Measurements from ENCODE around the gene HES4.
A peak's percentile ranks its signal among the peaks of the same experiment; 100 is the strongest.

HES4 gene

DNA sequence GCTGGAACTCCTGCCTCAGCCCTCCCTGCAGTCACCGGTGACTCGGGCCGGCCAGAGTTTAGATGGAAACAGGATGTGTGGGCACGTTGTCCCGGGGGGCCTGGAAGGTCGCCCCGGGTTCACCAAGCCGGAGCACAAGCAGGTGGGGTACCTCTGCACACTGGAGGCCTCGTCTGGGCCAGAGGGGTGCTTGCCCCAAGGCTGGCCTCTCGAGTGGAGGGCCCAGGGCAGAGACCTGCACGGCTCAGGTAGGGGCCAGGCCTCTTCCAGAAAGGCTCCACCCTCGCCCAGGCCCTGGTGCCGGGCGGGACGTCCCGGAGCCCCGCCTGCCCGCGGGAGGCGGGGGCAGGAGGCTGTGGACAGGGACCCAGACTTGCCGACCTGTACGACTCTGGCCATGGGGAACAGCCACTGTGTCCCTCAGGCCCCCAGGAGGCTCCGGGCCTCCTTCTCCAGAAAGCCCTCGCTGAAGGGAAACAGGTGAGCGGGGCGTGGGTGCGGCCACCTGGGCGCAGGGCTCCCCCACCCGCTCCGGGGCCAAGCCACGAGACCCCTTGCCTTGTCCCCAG lies 33.7 kb downstream of the HES4 start, which contains the start of gene PLEKHN1:
Gene PLEKHN1 (plus strand): TSS at position 348 of the 569 bp plus-strand sequence. CDS start 50 bp downstream, at position 398.
- Histone ChIP-seq H3K9me3 (ENCODE audit: control insufficient read depth in 1 of 2, low read length in 2 of 2) (no peaks in the 10 kb centered on the region), H3K9ac (ENCODE audit: low read depth in 1 of 2, low read length in 2 of 2) (peak within 1 kb of the TSS; percentile 52 to 65), H3K4me3 (ENCODE audit: low read depth in 1 of 2, low read length in 2 of 2) (peak within 1 kb of the TSS; percentile 68 to 71), H3K27ac (ENCODE audit: low read depth, low read length) (peak within 1 kb of the TSS; percentile 73), H3K27me3 (ENCODE audit: control insufficient read depth in 1 of 2, insufficient read depth in 2 of 2, low read length in 2 of 2) (peaks cover 20 to 22% of the 10 kb centered on the region in 2 donors), H3K36me3 (ENCODE audit: control insufficient read depth in 1 of 2, insufficient read depth in 2 of 2, low read length in 2 of 2) (no peaks in the 10 kb centered on the region), H3K4me1 (ENCODE audit: control insufficient read depth in 1 of 2, insufficient read depth in 2 of 2, low read length in 2 of 2) (peaks cover 7 to 22% of the 10 kb centered on the region in 2 donors)

DNA sequence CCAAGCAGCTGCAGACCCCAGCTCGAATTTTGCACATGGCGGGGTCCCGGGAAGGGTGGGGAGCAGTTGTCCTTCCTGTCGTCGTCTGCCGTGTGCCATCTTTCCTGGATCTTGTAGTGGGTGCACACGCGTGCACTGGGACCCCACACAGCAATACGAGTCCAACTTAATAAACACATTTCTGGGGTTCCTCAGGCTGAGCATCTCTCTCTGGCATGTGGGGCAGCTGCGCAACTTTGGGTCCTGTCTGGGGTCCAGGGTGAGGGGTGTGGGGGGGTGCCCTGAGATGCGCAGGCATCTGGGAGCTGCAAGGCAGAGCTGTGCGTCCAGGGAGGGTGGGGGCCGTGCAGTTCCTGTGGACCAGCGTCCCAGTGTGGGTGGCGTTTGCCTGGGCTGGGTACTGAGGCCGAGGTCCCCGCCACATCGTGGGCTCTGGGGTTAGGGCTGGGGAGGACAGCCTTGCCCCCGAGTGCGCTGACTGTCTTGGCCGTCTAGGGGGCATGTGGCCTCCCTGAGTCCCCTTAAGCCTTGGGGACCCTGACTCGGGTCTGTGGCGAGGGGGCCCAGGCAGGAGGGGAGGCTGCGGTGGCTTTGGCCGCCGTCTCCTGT lies 34.3 kb downstream of the HES4 start:
- Histone ChIP-seq H3K4me1 (ENCODE audit: control insufficient read depth in 1 of 2, insufficient read depth in 2 of 2, low read length in 2 of 2) (peaks cover 7 to 23% of the 10 kb centered on the region in 2 donors), H3K4me3 (ENCODE audit: low read depth in 1 of 2, low read length in 2 of 2) (no peak overlapping the region), H3K9ac (ENCODE audit: low read depth in 1 of 2, low read length in 2 of 2) (peak overlapping the region in 1 of 2 donors; percentile 52), H3K36me3 (ENCODE audit: control insufficient read depth in 1 of 2, insufficient read depth in 2 of 2, low read length in 2 of 2) (no peaks in the 10 kb centered on the region), H3K27me3 (ENCODE audit: control insufficient read depth in 1 of 2, insufficient read depth in 2 of 2, low read length in 2 of 2) (peaks cover 19% of the 10 kb centered on the region in 2 donors), H3K27ac (ENCODE audit: low read depth, low read length) (no peak overlapping the region), H3K9me3 (ENCODE audit: control insufficient read depth in 1 of 2, low read length in 2 of 2) (no peaks in the 10 kb centered on the region)

DNA sequence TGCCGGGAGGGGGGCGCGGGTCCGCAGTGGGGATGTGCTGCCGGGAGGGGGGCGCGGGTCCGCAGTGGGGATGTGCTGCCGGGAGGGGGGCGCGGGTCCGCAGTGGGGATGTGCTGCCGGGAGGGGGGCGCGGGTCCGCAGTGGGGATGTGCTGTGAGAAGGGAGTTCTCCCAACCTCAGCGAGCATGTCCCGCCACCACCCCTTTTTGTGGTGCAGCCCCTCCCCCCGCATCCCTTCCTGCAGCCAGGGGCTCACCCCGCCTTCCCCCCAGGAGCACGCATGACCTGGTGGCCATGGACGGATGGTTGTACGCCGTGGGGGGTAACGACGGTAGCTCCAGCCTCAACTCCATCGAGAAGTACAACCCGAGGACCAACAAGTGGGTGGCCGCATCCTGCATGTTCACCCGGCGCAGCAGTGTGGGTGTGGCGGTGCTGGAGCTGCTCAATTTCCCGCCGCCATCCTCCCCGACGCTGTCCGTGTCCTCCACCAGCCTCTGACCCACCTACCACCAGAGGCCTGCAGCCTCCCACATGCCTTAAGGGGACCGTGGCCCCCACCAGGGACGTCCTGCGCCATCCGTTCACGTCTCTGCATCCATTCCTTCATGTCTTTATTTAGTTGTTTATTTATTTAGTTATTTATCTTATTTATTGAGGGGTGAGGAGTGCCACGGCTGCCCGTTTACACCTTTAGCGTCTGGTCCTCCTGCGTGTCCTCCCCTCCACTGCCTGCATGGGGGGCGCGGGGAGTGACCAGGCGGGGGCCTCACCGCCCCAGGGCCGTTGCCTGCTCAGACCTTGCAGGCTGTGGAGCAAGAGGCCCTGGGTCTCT lies 35.0 kb downstream of the HES4 start:
- H3K4me1 ChIP-seq (ENCODE audit: control insufficient read depth in 1 of 2, insufficient read depth in 2 of 2, low read length in 2 of 2), result peaks cover 7 to 23% of the 10 kb centered on the region in 2 donors
- no peak overlapping the region for H3K9ac ChIP-seq (ENCODE audit: low read depth in 1 of 2, low read length in 2 of 2)
- no peaks in the 10 kb centered on the region for H3K36me3 ChIP-seq (ENCODE audit: control insufficient read depth in 1 of 2, insufficient read depth in 2 of 2, low read length in 2 of 2)
- no peak overlapping the region for H3K27ac ChIP-seq (ENCODE audit: low read depth, low read length)
- H3K9me3 ChIP-seq (ENCODE audit: control insufficient read depth in 1 of 2, low read length in 2 of 2), result no peaks in the 10 kb centered on the region
- H3K4me3 ChIP-seq (ENCODE audit: low read depth in 1 of 2, low read length in 2 of 2), result no peak overlapping the region
- H3K27me3 ChIP-seq (ENCODE audit: control insufficient read depth in 1 of 2, insufficient read depth in 2 of 2, low read length in 2 of 2), result peaks cover 19% of the 10 kb centered on the region in 2 donors

DNA sequence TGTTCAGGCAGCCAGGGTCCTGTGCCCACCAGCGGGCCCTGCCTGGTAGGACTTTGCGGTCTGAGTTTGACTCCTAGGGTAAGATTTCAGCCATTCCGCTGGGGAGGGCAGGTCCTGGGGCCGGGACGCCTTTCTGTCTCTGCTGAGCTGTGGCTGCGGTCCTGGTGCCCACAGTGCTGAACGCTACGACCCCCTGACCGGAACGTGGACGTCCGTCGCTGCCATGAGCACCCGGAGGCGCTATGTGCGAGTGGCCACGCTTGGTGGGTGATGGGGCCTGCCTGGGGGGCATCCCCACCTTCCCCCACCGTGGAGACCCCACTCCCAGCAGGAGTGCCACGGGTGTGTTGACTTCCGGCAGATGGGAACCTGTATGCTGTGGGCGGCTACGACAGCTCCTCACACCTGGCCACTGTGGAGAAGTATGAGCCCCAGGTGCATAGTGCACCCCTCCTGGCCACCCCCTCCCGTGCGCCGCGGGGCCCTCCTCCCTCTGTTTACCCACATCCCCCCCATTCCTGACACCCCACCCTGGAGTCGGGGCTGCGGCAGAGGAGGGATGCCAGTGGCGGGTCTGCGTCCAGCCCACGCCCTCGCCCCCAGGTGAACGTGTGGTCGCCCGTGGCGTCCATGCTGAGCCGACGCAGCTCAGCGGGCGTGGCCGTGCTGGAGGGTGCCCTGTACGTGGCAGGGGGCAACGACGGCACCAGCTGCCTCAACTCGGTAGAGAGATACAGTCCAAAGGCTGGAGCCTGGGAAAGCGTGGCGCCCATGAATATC lies 36.0 kb downstream of the HES4 start:
- Histone ChIP-seq H3K36me3 (ENCODE audit: control insufficient read depth in 1 of 2, insufficient read depth in 2 of 2, low read length in 2 of 2) (no peaks in the 10 kb centered on the region), H3K27ac (ENCODE audit: low read depth, low read length) (no peak overlapping the region), H3K4me3 (ENCODE audit: low read depth in 1 of 2, low read length in 2 of 2) (no peak overlapping the region), H3K9ac (ENCODE audit: low read depth in 1 of 2, low read length in 2 of 2) (no peak overlapping the region), H3K27me3 (ENCODE audit: control insufficient read depth in 1 of 2, insufficient read depth in 2 of 2, low read length in 2 of 2) (peaks cover 13 to 15% of the 10 kb centered on the region in 2 donors), H3K4me1 (ENCODE audit: control insufficient read depth in 1 of 2, insufficient read depth in 2 of 2, low read length in 2 of 2) (peaks cover 7 to 23% of the 10 kb centered on the region in 2 donors), H3K9me3 (ENCODE audit: control insufficient read depth in 1 of 2, low read length in 2 of 2) (no peaks in the 10 kb centered on the region)

DNA sequence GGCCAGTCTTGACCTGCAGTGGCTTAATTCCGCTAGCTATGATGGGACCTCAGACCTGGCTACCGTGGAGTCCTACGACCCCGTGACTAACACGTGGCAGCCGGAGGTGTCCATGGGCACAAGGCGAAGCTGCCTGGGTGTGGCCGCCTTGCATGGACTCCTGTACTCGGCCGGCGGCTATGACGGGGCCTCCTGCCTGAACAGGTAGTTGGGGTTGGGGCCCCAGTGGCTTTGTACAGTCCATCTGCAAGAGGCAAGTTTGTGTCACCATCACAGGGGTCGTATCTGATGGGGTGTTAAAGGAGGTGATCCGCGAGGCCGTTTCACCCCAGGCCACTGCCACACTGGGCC lies 36.6 kb downstream of the HES4 start:
- H3K4me3 ChIP-seq (ENCODE audit: low read depth in 1 of 2, low read length in 2 of 2), result no peak overlapping the region
- peaks cover 7 to 27% of the 10 kb centered on the region in 2 donors for H3K4me1 ChIP-seq (ENCODE audit: control insufficient read depth in 1 of 2, insufficient read depth in 2 of 2, low read length in 2 of 2)
- no peak overlapping the region for H3K9ac ChIP-seq (ENCODE audit: low read depth in 1 of 2, low read length in 2 of 2)

DNA sequence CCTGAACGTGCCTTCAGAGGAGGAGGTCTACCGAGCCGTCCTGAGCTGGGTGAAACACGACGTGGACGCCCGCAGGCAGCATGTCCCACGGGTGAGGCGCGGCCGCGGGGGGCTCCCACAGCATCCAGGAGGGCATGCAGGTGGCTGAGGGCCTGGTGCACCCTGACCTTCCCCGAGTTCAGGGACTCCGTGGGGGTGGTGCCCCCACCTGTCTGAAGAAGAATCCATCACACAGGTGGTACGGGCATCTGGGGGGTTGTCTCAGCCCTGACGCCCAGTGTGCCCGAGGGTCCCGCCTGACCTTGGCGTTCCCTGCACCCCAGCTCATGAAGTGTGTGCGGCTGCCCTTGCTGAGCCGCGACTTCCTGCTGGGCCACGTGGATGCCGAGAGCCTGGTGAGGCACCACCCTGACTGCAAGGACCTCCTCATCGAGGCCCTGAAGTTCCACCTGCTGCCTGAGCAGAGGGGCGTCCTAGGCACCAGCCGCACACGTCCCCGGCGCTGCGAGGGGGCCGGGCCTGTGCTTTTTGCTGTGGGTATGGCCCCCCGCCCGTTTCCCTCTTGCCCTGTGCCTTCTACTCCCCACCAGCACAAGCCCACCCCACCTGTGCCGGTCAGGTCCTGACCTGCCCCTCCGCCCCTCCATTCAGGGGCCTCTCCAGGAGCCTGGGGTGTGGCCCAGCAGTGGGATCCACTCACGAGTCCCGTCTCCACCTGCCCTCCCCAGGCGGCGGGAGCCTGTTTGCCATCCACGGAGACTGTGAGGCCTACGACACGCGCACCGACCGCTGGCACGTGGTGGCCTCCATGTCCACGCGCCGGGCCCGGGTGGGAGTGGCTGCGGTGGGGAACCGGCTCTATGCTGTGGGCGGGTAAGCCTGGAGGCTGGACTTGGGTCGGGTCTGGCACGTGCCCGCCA lies 37.3 kb downstream of the HES4 start:
- Histone ChIP-seq H3K9me3 (ENCODE audit: control insufficient read depth in 1 of 2, low read length in 2 of 2) (no peaks in the 10 kb centered on the region), H3K4me3 (ENCODE audit: low read depth in 1 of 2, low read length in 2 of 2) (no peak overlapping the region), H3K4me1 (ENCODE audit: control insufficient read depth in 1 of 2, insufficient read depth in 2 of 2, low read length in 2 of 2) (peaks cover 12 to 33% of the 10 kb centered on the region in 2 donors), H3K36me3 (ENCODE audit: control insufficient read depth in 1 of 2, insufficient read depth in 2 of 2, low read length in 2 of 2) (no peaks in the 10 kb centered on the region), H3K27ac (ENCODE audit: low read depth, low read length) (no peak overlapping the region), H3K27me3 (ENCODE audit: control insufficient read depth in 1 of 2, insufficient read depth in 2 of 2, low read length in 2 of 2) (peaks cover 0 to 7% of the 10 kb centered on the region in 2 donors), H3K9ac (ENCODE audit: low read depth in 1 of 2, low read length in 2 of 2) (no peak overlapping the region)

More for the DNA sequence above, 36.6 kb downstream of the HES4 start:
- Histone ChIP-seq H3K9me3 (ENCODE audit: control insufficient read depth in 1 of 2, low read length in 2 of 2) (no peaks in the 10 kb centered on the region), H3K27ac (ENCODE audit: low read depth, low read length) (no peak overlapping the region), H3K36me3 (ENCODE audit: control insufficient read depth in 1 of 2, insufficient read depth in 2 of 2, low read length in 2 of 2) (no peaks in the 10 kb centered on the region), H3K27me3 (ENCODE audit: control insufficient read depth in 1 of 2, insufficient read depth in 2 of 2, low read length in 2 of 2) (peaks cover 6 to 9% of the 10 kb centered on the region in 2 donors)

DNA sequence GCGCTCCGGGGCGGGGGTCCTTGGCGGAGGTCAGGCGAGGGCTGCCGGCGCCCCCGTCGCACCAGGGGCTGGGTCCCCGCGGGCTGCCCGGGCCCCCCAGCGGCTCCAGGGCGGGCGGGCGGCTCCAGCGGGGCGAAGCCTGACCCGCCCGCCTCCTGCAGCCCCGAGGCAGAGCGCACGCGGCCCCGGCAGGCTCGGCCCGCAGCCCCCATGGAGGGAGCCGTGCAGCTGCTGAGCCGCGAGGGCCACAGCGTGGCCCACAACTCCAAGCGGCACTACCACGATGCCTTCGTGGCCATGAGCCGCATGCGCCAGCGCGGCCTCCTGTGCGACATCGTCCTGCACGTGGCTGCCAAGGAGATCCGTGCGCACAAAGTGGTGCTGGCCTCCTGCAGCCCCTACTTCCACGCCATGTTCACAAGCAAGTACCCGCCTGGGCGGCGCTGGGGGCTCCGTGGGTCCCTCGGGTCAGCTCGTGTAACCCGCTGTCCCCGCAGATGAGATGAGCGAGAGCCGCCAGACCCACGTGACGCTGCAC lies 38.7 kb downstream of the HES4 start:
- Histone ChIP-seq H3K9me3 (ENCODE audit: control insufficient read depth in 1 of 2, low read length in 2 of 2) (no peaks in the 10 kb centered on the region), H3K4me3 (ENCODE audit: low read depth in 1 of 2, low read length in 2 of 2) (peak overlapping the region in 1 of 2 donors; percentile 57), H3K36me3 (ENCODE audit: control insufficient read depth in 1 of 2, insufficient read depth in 2 of 2, low read length in 2 of 2) (peaks cover 4 to 10% of the 10 kb centered on the region in 2 donors), H3K4me1 (ENCODE audit: control insufficient read depth in 1 of 2, insufficient read depth in 2 of 2, low read length in 2 of 2) (peaks cover 13 to 28% of the 10 kb centered on the region in 2 donors), H3K27ac (ENCODE audit: low read depth, low read length) (no peak overlapping the region), H3K27me3 (ENCODE audit: control insufficient read depth in 1 of 2, insufficient read depth in 2 of 2, low read length in 2 of 2) (no peaks in the 10 kb centered on the region), H3K9ac (ENCODE audit: low read depth in 1 of 2, low read length in 2 of 2) (no peak overlapping the region)

DNA sequence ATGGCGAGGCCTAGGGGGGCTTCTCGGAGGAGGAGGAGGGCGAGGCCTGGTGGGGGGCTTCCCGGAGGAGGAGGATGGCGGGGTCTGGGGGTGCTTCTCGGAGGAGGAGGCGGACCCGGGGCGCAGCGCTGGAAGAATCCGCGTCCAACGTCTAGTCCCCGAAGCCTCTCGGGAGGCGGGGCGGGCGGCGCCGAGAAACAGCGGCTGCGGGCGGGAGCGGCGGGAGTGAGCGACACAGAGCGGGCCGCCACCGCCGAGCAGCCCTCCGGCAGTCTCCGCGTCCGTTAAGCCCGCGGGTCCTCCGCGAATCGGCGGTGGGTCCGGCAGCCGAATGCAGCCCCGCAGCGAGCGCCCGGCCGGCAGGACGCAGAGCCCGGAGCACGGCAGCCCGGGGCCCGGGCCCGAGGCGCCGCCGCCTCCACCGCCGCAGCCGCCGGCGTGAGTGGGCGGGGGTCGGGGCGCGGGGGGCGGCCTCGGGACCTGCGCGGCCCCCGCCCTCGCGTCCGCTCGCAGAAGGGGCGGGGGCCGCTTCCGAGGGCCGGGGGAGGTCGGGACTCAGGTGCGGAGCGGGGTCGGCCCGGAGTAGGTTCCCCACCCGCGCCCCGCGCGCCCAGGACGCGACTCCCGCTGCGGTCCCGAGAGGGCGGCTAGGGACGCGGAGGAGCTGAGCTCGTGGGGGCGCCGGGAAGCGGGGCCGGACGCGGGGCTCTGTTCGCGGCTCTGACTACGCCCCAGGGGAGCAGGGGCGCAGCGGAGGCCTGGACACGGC lies 39.4 kb downstream of the HES4 start, which contains the start of gene KLHL17:
Gene KLHL17 (plus strand): TSS at position 222 of the 769 bp plus-strand sequence. CDS start 110 bp downstream, at position 332.
- Histone ChIP-seq H3K27me3 (ENCODE audit: control insufficient read depth in 1 of 2, insufficient read depth in 2 of 2, low read length in 2 of 2) (no peaks in the 10 kb centered on the region), H3K27ac (ENCODE audit: low read depth, low read length) (no peak within 1 kb of the TSS), H3K9ac (ENCODE audit: low read depth in 1 of 2, low read length in 2 of 2) (no peak within 1 kb of the TSS), H3K4me3 (ENCODE audit: low read depth in 1 of 2, low read length in 2 of 2) (peak within 1 kb of the TSS; percentile 22 to 57), H3K36me3 (ENCODE audit: control insufficient read depth in 1 of 2, insufficient read depth in 2 of 2, low read length in 2 of 2) (peaks cover 9 to 16% of the 10 kb centered on the region in 2 donors), H3K4me1 (ENCODE audit: control insufficient read depth in 1 of 2, insufficient read depth in 2 of 2, low read length in 2 of 2) (peaks cover 9 to 23% of the 10 kb centered on the region in 2 donors), H3K9me3 (ENCODE audit: control insufficient read depth in 1 of 2, low read length in 2 of 2) (no peaks in the 10 kb centered on the region)

Data from duodenal mucosa (tissue), 2 donors.